Measurements from ENCODE around the gene FOSB.
A peak's percentile ranks its signal among the peaks of the same experiment; 100 is the strongest.

Gene FOSB

DNA sequence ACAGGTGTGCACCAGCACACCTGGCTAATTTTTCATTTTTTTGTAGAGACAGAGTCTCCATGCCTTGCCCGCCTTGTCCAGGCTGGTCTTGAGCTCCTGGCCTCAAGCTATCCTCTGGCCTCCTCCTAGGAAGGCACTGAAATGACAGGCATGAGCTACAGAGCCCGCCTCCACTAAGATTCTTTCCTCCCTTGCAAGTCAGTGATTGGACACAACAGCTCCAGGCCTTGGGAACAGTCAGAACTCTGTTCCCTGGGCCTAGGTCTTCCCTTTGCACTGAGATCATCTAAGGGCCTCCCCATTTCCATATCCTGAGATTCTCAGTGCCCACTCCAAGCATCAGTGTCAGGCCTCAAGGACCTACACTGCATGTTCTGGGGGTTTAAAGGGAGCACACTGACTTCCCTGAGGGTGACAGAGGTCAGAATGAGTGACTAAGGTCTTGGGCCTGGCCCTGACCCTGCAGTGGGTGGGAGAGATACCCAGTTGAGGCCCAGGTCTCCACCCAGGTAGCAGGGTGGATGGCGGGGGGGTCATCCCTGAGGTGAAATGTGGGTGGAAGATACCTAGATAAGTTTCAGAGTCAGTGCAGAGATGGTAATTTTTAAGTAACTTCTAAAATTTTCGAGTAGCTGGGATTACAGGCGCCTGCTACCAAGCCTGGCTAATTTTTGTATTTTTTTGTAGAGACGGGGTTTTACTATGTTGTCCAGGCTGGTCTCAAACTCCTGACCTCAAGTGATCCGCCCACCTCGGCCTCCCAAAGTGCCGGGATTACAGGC lies 26.7 kb upstream of the FOSB start:
- DNase-seq: no peak
- in situ Hi-C loops (cut with MboI; ENCODE audit: low pct_unique_long_range_greater_than_20kb, low sequenced_read_pairs): no loop called here

DNA sequence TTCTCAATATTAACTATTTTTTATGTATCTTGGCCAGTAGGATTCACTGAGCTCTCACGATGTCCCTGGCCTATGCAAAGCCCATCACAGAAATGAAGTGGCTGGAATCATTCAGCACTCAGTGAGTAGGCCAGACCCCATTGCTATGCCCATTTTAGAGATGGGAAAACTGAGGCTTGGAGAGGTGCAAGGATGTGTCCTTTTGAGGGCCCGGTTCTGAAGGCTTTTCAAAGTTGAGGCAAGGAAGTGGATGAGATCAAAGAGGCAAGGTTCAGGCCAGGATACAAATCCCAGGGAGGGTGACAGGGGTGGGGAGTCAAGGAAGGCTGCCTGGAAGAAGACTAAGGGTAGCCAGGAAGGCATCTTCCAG lies 25.4 kb upstream of the FOSB start:
- in situ Hi-C loops (cut with MboI; ENCODE audit: low pct_unique_long_range_greater_than_20kb, low sequenced_read_pairs): no loop called here
- DNase-seq: no peak

DNA sequence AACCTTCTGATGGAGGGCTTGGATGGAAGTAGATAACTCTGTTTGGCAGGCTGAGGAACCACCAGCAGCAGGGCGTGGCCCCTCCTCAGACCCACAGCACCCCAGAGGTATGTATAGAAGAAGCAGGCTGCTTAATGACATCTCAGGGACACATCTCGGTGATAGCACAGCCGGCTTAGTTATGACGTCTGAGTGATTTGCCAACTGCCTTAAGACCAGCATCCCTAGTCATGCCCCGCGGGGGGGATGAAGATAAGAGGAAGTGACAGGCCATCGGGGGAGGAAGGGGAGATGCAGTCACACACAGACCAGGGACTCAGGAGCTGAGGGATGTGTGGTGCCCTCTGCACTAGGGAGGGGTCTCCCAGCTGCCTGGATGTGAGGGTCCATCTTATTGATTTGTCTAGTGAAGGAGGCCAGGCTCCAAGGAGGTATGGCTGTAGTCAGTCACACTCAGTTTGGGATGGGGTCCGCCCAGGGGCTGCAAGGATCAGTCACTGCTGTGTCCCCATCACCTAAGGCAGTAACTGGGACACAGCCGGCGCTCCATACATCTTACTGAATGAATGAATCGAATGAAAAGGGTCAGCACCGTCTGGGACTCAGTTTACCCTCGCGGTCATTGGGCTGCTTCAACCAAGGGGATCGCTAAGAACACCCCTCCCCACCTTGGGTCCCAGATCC lies 24.9 kb upstream of the FOSB start:
- peak; percentile 91 for DNase-seq
- in situ Hi-C loops (cut with MboI; ENCODE audit: low pct_unique_long_range_greater_than_20kb, low sequenced_read_pairs): no loop called here

DNA sequence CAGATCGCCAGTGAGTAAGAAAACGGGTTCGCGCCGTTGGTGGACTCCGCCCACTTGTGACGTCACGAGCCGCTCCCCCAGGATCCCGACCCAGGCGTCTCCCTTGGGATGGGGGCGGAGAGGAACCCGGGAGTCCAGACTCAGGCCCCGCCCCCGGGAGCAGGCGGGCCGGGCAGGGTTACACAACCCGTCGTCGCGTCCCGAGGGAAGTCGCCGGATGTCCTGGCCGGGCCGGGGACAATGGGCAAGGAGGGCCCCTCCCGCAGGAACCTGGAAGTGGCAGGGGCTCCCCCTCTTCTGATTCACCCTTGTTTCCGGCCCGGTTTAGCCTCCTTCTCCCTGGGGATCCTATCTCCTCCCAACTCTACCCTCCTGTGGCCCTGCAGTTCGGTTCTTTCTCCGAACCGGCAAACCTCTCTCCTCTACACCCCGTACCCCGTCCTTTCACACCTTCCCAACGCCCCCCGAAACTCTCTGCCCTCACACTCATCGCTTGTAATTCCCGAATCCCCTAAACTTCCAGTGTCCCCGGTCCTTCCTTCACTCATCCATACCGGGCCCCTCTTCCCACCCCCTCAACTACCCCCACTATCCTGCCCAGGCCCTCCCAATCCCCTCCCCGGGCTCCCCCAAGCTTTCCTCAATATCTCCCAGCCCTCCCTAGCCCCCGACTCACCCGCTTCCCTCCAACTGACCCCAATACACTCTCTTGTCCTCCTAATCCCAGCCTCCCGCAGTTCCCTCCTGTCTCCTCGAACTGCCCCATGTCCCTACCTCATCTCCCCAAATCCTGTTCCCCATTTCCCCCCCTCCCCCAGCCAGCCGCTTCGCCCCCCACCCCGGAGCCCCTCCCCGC lies 24.1 kb upstream of the FOSB start:
- DNase-seq: peak; percentile 60
- in situ Hi-C loops (cut with MboI; ENCODE audit: low pct_unique_long_range_greater_than_20kb, low sequenced_read_pairs): no loop called here

DNA sequence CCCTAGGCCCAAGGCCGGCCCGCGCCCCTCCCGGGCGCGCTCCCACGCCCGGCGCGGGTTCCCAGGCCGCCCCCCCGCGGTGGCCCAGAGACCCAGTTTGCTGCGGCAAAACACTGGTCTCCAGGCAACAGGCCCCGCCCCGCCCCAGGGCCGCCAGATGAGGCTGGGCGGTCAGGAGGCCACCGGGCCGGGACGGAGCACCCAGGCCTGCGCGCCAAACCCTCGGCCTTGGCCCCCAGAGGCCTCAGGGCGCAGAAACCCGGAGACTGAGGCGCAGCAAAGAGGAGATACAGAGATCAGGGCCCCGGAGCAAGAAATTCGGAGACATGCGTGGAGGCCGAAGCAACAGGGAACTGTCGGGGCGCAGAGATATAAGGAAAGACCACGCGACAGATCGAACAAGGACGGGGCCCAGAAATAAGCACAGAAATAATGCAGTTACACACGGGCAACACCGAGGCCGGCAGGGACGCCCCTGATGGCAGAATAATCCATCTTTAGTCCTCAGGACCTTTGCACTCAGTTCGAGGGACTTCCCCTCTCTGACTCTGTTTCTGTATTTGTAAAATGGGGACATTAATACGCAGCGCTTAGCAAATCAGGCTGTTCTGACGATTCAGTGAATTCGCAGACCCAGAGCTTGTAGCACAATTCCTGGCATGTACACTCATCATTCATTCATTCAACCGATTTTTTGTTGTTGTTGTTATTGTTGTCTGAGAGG lies 23.3 kb upstream of the FOSB start:
- DNase-seq: peak; percentile 62
- in situ Hi-C loops (cut with MboI; ENCODE audit: low pct_unique_long_range_greater_than_20kb, low sequenced_read_pairs): no loop called here

DNA sequence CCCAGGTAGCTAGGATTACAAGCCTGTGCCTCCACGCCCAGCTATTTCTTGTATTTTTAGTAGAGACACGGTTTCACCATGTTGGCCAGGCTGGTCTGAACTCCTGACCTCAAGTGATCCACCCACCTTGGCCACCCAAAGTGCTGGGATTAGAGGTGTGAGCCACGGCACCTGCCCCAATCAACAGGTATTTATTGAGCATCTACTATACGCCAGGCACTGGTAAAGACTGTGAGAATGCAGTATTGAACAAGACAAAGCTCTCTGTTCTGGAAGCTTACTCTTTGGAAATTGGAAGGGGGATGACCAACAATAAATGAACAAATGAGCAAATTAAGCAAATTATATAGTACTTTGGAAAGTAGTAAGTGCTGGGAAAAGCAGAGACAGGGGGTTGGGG lies 22.7 kb upstream of the FOSB start:
- in situ Hi-C loops (cut with MboI; ENCODE audit: low pct_unique_long_range_greater_than_20kb, low sequenced_read_pairs): no loop called here
- DNase-seq: no peak

DNA sequence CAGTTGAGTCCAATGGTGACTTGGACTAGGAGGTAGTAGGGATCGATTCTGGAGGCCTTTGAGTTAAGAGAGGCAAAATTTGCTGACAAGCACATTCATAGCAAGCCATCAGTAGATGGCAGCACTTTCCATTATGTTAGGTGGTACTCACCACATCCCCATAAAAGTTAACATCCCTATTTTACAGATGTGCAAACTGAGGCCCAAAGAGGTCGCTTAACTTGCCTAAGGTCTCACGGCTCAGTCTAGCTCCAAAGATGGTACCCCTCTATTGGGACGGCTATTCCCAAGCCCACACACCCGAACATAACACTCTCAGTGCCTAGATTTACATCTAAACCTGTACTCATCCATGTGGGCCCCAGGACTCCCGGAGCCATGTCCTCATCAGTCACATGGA lies 21.5 kb upstream of the FOSB start:
- in situ Hi-C loops (cut with MboI; ENCODE audit: low pct_unique_long_range_greater_than_20kb, low sequenced_read_pairs): no loop called here
- DNase-seq: peak; percentile 51

DNA sequence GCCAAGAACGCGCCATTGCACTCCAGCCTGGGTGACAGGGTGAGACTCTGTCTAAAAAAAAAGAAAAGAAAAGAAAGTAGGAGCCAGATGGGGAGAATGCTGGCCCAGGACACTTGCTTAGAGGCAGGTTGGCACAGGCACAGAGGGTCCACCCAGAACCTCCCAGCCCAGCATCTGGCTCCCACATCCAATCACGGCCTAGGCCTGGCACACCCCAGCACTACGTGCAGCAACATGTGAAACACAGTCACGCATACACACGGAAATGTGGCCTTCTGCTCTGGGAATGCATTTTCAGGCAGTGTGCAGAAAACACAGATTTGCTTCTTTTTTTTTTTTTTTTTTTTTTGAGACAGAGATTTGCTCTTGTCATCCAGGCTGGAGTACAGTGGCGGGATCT lies 20.9 kb upstream of the FOSB start:
- in situ Hi-C loops (cut with MboI; ENCODE audit: low pct_unique_long_range_greater_than_20kb, low sequenced_read_pairs): no loop called here
- no peak for DNase-seq

DNA sequence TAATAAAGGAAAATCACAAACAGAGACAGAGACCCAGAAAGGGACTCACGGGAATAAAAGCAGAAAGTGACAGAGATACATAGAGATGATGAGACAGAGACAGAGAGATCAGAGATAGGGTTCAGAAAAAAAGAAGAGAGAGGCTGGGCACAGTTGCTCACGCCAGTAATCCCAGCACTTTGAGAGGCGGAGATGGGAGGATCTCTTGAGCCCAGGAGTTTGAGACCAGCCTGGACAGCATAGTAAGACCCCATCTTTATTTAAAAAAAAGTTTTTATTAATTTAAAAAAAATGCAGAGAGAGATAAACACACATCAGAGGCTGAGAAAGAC lies 19.4 kb upstream of the FOSB start:
- DNase-seq: no peak
- in situ Hi-C loops (cut with MboI; ENCODE audit: low pct_unique_long_range_greater_than_20kb, low sequenced_read_pairs): no loop called here

DNA sequence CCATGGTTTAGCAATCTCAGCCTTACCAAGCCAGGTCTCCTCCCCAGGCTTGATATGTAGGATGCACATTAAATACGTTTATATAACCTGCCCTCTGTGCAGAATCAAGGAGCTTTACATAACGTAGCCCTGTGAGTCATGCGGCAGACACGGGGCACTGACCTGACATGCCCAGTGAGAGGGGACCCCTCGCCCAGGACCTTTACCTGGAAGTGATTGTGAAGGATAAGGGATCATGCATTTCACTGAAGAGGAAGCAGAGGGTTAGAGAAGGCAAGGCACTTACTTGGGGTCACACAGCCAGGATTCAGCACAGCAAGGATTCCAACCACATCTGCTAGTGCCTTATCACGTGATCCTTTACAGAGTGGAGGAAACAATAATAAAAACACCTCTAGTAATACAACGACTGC lies 18.9 kb upstream of the FOSB start:
- DNase-seq: no peak
- in situ Hi-C loops (cut with MboI; ENCODE audit: low pct_unique_long_range_greater_than_20kb, low sequenced_read_pairs): no loop called here

DNA sequence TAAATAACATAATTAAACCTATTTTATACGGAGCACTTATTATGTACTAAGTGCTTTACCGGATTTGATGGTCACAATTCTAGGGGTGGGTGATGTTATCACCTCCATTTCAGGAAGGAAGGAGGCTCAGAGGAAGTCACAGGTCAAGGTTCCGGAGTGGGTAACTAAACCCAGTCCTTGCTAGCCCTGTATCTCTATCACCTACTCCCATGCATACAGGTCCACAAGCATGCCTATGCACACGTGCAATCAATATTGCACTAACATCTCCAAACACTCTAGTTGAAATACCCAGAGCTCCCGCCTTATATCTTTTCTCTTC lies 17.8 kb upstream of the FOSB start:
- DNase-seq: no peak
- in situ Hi-C loops (cut with MboI; ENCODE audit: low pct_unique_long_range_greater_than_20kb, low sequenced_read_pairs): no loop called here

DNA sequence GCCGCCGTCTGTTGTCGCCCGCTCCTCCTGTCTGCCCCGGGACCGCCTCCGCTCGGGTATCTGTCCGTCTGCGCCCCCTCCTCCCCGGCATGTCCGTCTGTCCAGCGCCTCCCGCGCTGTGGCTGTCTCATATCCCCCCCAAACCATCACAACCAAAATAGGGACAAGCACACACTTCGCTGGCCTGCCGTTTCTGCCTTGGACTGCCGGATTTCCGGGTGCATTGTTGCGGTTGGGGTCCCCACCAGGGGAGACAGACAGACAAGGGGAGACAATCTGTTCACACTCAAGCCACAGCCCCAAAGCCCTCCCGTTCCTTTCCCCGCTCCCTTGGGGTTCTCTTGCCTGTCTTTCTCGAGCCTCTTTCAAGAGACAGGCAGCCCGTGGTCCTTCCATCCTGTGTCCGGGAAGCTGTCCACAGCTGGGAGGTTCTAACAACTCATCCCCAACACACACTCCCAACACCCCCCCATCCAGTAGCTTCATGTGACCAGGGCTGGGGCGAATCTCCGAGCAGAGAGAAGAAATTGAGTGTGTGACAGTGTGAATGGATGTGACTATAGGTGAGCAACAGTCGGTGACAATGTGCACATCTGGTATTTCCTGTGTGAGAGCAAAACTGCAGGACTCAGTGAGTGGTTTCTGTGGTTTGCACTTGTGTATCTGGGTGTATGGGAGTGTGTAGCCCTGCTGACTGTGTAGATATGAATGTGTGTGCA lies 16.5 kb upstream of the FOSB start:
- in situ Hi-C loops (cut with MboI; ENCODE audit: low pct_unique_long_range_greater_than_20kb, low sequenced_read_pairs): no loop called here
- DNase-seq: peak; percentile 46

DNA sequence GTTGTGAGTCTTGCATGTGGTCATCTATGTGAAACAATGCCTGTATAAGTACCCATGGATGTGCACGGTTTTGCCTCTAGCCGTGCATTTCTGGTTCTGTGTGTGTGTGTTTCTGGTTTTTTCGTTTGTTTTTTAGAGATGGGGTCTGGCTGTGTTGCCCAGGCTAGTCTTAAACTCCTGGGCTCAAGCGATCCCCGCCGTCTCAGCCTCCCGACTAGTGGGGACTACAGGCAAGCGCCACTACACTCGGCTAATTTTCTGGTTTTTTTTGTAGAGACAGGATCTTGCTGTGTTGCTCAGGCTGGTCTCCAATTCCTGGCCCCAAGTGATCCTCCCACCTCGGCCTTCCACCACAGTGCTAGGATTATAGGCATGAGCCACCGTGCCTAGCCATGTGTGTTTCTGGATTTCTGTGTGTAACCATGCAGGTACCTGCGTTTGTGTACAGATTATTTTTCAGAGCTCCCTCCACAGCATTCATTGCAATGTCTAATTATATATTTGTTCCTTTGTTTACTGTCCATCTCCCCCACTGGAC lies 15.9 kb upstream of the FOSB start:
- no peak for DNase-seq
- in situ Hi-C loops (cut with MboI; ENCODE audit: low pct_unique_long_range_greater_than_20kb, low sequenced_read_pairs): no loop called here

DNA sequence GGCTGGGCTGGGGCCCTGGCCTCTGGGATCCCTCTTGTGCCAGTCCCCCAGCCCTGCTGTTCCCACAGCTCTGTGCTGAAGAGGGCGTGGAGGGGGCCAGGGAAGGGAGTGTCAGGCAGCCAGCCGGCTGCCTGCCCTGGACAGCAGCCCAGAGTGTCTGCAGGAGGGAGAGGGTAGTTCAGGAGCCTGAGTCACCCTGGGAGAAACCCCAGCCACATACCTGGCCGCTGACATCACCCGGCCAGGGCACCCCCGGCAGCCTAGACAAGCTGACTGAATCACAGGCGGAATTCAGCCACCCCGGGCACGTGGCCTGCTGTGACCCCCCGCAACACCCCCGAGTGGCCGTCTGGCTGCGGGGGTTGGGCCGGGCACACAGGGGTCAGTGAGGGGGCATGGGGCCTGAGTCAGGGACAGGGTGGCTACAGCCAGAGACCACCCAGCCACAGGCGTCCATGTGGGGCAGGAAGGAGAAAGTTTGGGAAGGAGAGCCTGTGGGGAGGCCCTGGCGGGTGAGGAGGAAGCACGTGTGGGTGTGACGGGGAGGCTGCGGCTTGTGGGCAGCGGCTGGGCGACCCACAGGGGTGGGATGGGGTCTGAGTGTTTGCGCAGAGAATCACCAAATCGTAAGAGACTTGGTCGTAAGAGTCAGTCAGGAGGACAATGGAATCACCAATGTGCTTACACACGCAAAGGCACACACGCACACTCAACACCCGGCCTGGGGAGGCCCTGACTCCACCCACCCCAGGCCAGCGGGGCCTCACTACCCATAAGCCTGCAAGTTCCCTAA lies 11.9 kb upstream of the FOSB start:
- in situ Hi-C loops (cut with MboI; ENCODE audit: low pct_unique_long_range_greater_than_20kb, low sequenced_read_pairs): no loop called here
- DNase-seq: peak; percentile 91

DNA sequence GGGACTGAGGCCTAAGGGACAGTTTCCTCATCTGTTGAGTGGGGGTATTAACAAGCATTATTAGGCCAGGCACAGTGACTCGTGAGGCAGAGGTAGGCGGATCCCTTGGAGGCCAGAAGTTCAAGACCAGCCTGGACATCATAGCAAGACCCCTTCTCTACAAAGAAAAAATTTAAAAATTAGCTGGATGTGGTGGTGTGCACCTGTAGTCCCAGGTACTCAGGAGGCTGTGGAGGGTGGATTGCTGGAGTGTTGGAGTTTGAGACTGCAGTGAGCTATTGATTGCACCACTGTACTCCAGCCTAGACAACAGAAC lies 11.3 kb upstream of the FOSB start:
- in situ Hi-C loops (cut with MboI; ENCODE audit: low pct_unique_long_range_greater_than_20kb, low sequenced_read_pairs): no loop called here
- no peak for DNase-seq

DNA sequence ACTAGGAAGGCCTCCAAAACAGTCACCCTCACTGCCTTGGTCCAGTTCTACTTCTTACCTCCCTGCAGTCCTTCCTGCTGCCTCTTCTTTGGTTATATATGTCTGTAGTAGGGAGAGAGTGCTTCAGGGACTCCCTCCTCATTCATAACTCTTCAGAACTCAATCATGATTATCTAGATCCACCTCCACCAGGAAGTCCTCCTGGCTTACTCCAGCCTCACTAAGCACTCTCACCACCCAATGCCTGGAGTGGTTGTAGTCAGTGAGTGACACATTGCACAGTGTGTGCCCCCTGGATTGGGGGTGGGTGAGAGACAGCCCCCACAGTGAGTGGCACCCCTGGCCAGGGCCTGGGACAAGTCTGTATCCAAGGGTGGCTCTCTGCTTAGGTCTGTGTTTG lies 10.0 kb upstream of the FOSB start:
- DNase-seq: no peak
- in situ Hi-C loops (cut with MboI; ENCODE audit: low pct_unique_long_range_greater_than_20kb, low sequenced_read_pairs): no loop called here

DNA sequence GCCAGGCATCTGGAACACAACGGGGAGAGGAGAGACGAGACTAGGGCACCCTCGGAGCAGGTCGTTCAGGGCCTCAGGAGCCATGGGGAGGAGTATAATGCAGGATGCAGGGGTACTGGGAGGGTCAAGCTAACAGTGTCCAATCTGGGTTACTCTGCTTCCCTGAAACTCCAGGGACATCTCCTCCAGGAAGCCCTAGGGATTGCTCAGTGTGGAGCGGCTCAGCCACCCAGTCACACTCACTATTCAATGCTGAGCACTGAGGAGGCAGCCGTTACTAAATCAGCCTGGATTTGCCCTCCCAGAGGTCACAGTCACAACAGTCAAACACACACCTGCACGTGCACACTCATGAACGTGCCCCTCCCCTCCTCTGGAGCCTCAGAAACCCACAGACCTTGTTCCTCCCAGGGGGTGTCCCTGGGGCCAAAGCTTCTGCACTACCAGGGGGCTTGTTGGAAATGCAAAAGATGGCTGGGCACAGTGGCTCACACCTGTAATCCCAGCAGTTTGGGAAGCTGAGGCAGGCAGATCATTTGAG lies 6.9 kb upstream of the FOSB start:
- DNase-seq: no peak
- in situ Hi-C loops (cut with MboI; ENCODE audit: low pct_unique_long_range_greater_than_20kb, low sequenced_read_pairs): no loop called here

DNA sequence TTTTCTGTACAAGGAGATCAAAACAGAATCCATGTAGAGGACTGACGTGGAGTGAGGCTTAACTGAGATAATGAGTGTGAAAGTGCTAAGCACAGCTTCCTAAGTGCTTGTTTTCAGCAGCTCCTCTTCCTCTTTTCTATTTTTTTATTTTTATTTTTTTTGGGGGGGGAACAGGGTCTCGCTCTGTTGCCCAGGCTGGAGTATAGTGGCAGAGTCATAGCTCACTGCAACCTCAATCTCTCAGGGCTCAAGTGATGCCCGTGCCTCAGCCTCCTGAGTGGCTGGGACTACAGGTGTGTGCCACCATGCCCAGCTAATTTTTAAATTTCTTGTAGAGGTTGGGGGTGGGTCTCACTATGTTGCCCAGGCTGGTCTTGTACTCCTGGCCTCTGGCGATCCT lies 5.6 kb upstream of the FOSB start:
- DNase-seq: no peak
- in situ Hi-C loops (cut with MboI; ENCODE audit: low pct_unique_long_range_greater_than_20kb, low sequenced_read_pairs): no loop called here

Data from KBM-7 (cell line).